ENCODE measurements around the gene BORCS6.
"Not testable (repeated sequence)": the region's sequence is repeated elsewhere in the genome, so short reads cannot be mapped to it uniquely, and the experiment has no call there.

BORCS6 gene

DNA sequence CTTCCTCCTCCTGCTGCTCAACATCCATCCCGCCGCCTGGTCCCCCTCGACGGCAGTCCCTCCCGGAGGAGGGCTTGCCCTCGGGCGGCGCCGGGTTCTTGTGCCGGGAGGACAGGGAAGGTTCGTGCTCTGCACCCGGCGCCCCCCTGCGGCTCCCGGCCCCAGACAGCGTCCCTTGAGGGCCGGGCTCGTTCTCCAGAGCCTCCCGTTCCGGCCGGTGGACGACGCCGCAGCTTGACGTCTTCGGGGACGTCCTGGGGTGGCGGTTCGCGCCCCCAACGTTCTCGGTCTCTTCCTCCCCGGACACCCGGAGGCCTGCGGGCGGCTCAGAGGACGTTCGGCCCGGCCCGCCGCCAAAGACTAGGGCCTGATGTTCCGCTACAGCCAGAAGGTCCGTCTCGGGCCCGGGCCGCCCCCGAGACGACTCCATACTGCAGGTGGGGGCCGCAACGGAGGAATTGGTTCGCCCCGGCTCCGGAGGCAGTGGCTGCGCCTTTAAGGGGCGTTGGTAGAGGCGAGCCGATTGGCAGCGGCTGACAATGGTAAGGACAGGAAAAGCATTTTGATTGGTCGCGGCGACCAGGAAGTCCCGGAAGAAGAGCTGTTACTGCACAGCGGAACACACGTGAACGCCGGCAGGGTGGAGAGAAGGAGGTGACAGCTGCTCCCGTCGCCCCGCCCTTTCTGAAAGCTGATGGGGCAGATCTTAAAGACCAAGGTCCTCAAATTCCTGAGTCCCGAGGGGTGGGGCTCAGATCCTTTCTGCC, at the start of gene BORCS6:
BORCS6 (minus strand) TSS at position 470 of the 767 bp plus-strand sequence; CDS start at position 430, 40 bp downstream.
- peak; percentile 97 for DNase-seq (ENCODE audit: low spot score)

GRCh38 chr17:8237886-8238285, 47.9 kb upstream of the BORCS6 start:
- DNase-seq (ENCODE audit: low spot score), result no peak

- no peak for DNase-seq (ENCODE audit: low spot score)
Measured at GRCh38 chr17:8237175-8237574, 47.2 kb upstream of the BORCS6 start.

- no peak for DNase-seq (ENCODE audit: low spot score)
Measured at GRCh38 chr17:8235676-8236075, 45.7 kb upstream of the BORCS6 start.

GRCh38 chr17:8234361-8235270, 44.6 kb upstream of the BORCS6 start:
- DNase-seq (ENCODE audit: low spot score), result no peak

- no peak for DNase-seq (ENCODE audit: low spot score)
Measured at GRCh38 chr17:8231701-8232100, 41.7 kb upstream of the BORCS6 start.

GRCh38 chr17:8227238-8227581, 37.2 kb upstream of the BORCS6 start:
- no peak for DNase-seq (ENCODE audit: low spot score)

DNA sequence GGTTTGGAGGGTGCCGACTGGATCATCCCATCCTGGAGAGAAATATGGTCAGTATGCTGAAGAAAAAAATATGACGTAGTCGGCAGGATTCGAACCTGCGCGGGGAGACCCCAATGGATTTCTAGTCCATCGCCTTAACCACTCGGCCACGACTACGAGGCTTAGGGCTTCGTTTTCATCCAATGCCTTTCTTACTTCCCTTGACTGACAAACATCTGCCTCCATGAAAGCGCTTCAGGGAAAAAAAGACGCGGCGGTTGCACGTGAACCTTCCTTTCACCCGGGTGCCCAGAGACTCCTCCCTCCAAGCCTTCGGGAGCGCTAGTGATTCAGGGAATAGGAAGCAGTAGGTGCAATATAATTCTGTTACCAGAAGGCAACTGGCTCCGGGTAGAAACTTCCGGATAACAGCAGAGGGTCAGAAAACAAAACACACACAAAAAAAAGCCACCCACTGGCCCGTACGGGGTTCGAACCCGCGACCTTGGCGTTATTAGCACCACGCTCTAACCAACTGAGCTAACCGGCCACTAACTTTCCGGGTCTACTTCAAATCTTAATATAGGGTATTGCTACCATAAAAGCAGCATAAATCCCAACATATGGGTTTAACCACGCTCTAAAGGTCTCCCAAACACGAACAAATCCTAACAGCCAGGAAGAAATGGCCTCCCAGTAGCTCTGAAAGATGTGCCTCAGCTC, 36.7 kb upstream of the BORCS6 start:
- no peak for DNase-seq (ENCODE audit: low spot score)

DNA sequence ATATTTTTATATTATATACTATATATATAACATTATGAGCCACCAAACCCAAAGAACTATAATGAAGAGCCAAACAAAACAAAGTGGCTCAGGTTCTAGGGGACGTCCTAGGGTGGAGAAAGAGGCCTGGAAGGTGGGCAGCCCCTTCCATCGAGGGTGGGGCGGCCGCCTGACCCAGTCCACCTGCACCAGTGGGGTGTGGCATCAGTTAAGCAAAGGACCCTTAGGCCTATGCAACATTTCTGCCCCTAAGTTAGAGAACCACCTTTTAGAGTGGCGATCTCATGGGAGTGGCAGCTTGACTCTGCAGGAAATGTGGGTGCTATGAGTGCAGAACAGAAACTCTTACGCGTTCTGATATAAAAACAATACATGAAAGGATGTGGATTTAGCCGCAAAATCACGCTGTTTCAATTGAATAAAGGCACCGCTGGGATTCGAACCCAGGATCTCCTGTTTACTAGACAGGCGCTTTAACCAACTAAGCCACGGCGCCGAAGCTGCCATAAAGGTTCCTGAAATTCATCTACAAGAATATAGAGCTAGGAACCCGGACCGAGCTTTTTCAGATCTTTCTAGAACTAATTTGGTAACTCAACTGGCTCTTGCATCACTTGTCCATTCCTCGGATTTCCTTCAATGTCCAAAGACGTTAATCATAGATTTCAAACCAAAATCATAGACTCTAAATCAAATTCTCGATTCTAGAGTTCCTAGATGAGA, 36.0 kb upstream of the BORCS6 start:
- DNase-seq (ENCODE audit: low spot score), result peak; percentile 68

GRCh38 chr17:8224891-8225812, 35.2 kb upstream of the BORCS6 start:
- no peak for DNase-seq (ENCODE audit: low spot score)

DNA sequence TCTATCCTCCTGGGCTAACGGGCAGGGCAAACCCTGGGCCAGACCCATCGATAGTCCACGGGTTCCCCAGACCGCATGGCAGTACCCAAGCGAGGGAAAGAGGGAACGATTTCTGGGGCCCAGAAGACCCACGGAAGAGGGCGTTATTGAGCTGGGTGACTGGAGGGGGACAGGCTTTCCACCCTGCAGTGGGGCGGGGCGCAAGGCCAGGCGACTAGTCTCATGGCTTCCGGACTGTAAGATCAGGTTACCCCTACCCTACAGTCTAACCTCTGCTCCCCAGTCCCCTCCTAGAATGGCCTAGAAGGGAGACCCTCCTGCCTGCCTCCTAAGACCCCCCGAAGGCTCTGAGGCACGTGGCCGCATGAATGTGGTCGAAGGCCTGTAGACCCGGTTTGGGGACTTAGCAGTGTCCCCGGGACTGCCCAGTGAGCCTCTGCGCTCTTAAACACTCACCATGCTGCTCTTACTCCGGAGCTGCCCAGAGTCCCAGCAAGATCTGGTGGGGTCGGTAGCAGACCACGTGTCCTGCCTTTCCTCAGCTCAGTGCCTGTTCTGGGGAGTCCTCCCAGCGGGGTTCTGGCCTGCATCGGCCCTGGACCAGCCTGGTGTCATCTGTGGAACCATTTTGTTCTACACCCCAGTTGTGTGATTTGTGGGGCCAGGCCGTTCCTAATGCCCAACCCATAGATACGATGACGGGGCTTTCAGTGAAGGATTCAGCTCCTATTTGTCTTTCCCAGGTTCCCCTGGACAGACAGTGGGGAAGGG, 33.6 kb upstream of the BORCS6 start:
- peak; percentile 42 for DNase-seq (ENCODE audit: low spot score)

DNA sequence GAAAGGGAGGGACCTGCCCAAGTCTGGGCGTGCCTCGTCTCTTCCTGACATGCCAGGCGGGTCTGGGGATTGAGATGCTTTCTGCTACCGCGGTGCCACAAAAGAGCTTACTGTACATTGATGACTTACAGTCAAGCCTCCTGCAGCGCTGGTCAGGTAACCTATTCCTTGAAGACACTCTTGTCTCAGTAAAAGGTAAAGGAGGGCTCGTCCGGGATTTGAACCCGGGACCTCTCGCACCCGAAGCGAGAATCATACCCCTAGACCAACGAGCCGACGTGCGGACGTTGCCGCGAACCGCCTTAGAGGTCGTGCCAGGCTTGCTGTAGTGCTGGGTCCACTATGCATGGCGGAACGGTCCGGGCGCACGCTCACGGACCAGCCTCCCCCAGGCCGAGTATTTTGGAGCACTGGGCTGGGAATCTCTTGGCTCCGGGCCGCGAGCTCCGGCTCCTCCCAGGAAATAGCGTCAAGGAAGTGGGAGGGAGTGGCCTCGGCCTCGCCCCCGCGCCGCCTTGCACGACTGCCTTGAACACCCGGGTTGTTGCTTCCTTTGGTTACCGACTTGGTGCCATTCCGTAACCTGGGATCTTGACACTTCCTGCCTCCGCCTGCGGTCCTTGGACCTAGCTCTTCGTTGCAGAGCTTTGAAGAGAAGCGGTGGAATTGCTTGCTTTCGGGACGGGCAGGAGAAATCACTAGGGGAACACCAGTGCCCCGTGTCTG, 32.8 kb upstream of the BORCS6 start:
- DNase-seq (ENCODE audit: low spot score), result peak; percentile 86

GRCh38 chr17:8222380-8222629, 32.3 kb upstream of the BORCS6 start:
- peak; percentile 71 for DNase-seq (ENCODE audit: low spot score)

GRCh38 chr17:8221663-8222379, 31.8 kb upstream of the BORCS6 start:
- DNase-seq (ENCODE audit: low spot score), result peak; percentile 88

- peak; percentile 78 for DNase-seq (ENCODE audit: low spot score)
Measured at GRCh38 chr17:8220783-8221662, 31.0 kb upstream of the BORCS6 start.

DNA sequence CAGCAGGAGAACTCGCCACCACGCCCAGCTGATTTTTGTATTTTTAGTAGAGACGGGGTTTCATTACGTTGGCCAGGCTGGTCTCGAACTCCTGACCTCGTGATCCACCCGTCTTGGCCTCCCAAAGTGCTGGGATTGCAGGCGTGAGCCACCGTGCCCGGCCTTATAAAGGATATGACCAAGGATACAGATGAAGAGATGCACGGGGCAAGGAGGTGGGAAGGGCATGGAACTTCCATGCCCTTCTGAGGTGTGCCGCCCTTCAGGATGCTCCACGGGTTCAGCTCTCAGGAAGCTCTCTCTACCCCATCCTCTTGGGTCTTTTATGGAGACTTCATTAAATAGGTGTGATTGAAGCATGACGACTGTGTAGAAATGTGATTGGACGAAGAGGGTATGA, 24.0 kb upstream of the BORCS6 start:
- not testable (repeated sequence) for DNase-seq (ENCODE audit: low spot score)

DNA sequence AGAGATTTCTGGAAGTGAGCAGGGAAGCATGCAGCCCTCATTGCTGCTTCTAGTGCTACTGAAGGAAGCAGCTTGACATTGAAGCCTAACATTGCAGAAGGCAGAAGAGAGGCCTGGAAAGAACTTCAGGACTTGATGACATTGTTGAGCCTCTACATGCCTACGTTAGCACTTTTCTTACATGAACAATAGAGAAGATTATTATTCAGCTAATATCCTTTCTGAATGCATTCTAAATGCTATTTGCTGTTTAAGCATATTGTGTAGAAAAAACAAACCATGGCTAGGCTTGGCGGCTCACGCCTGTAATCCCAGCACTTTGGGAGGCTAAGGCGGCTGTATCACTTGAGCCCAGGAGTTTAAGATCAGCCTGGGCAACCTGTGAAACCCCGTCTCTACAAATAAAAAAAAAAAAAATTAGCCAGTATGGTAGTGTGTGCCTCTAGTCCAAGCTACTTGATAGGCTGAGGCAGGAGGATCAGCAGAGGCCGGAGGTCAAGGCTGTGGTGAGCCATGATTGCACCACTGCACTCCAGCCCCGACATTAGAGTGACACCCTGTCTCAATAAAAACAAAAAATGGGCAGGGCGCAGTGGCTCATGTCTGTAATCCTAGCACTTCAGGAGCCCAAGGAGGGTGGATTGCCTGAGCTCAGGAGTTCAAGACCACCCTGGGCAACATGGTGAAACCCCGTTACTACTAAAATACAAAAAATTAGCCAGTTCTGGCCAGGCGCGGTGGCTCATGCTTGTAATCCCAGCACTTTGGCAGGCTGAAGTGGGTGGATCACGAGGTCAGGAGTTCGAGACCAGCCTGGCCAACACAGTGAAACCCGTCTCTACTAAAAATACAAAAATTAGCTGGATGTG, 22.6 kb upstream of the BORCS6 start:
- no peak for DNase-seq (ENCODE audit: low spot score)

Data from CD4-positive, alpha-beta T cell treated with Interleukin-6 at 100 ng/mL for 8 hours (primary cell).